Spleen (tissue), 7 donors: Measurements from ENCODE around the gene PRRG2.

Experiments used
- CTCF ChIP-seq, 11 experiments: fragments of 200-600 bp in 7 of 11; fragments of 450-650 bp in 4 of 11; sonication (generic) in 4 of 11; IDR thresholded peaks in 8 of 11; conservative IDR thresholded peaks in 3 of 11; 1 replicate in 7 of 11; 2 replicates in 4 of 11; pipeline versions ENCODE4 v1.4.0 to v1.8.0; 2016 to 2021; ENCODE audit warnings: antibody characterized with exemption in 11 of 11, inconsistent platforms in 4 of 11, mild to moderate bottlenecking in 1 of 11
- POLR2A ChIP-seq, 3 donors: fragments of 450-650 bp; IDR thresholded peaks; one replicate each; pipeline ENCODE4 v1.5.1; 2017; ENCODE audit warnings: antibody characterized with exemption in 3 of 3, mild to moderate bottlenecking in 1 of 3
- donor health status: DM: no; HTN: no; CAD: no; lungs with moderate emphysema.
- donor health status: DM: no; HTN: no; CAD: no.
- donor health status: DM: no; HTN: no; CAD: no.

GRCh38 chr19:49546825-49547565 lies 34.1 kb upstream of the PRRG2 start:
- TF ChIP-seq POLR2A (IDR thresholded peaks at IDR 0.05) = no peak
- peak; percentile 72 to 94 (median 91) for TF ChIP-seq CTCF (IDR thresholded peaks at IDR 0.05 in 8 of 11, conservative IDR thresholded peaks at IDR 0.05 in 3 of 11)
